HEK293 (cell line): ENCODE results near the gene MSI1.
A peak's percentile ranks its signal among the peaks of the same experiment; 100 is the strongest.

Source experiments
- CTCF ChIP-seq: fragments of 450-650 bp; formaldehyde crosslinking; IDR thresholded peaks from 2 replicates; pipeline ENCODE4 v1.5.1; 2016; ENCODE audit warnings: missing biosample characterization, missing genetic modification characterization
- IKZF3 ChIP-seq: fragments of 450-650 bp; IDR thresholded peaks from 2 replicates; pipeline ENCODE4 v1.5.0; 2018; ENCODE audit warnings: missing biosample characterization, mild to moderate bottlenecking, missing genetic modification characterization, moderate library complexity
- KLF16 ChIP-seq: fragments of 450-650 bp; formaldehyde crosslinking; IDR thresholded peaks from 2 replicates; pipeline ENCODE4 v1.5.1; 2017; ENCODE audit warnings: missing biosample characterization, missing genetic modification characterization
- REST ChIP-seq: fragments of 450-650 bp; formaldehyde crosslinking; IDR thresholded peaks from 2 replicates; pipeline ENCODE4 v1.5.1; 2016; ENCODE audit warnings: missing biosample characterization, missing genetic modification characterization
- ZBTB20 ChIP-seq: fragments of 450-650 bp; formaldehyde crosslinking; IDR thresholded peaks from 2 replicates; pipeline ENCODE4 v1.5.1; 2016; ENCODE audit warnings: missing biosample characterization, missing genetic modification characterization
- ZBTB7A ChIP-seq: fragments of 450-650 bp; formaldehyde crosslinking; IDR thresholded peaks from 2 replicates; pipeline ENCODE4 v1.5.1; 2016; ENCODE audit warnings: low read depth, missing biosample characterization, missing genetic modification characterization
- ZFHX2 ChIP-seq: fragments of 450-650 bp; formaldehyde crosslinking; conservative IDR thresholded peaks from 2 replicates; pipeline ENCODE4 v1.5.1; 2016; ENCODE audit warnings: missing biosample characterization, missing genetic modification characterization
- ZFP3 ChIP-seq: fragments of 450-650 bp; formaldehyde crosslinking; IDR thresholded peaks from 2 replicates; pipeline ENCODE4 v1.5.1; 2016; ENCODE audit warnings: low read depth, missing biosample characterization, missing genetic modification characterization
- ZFP37 ChIP-seq: fragments of 450-650 bp; formaldehyde crosslinking; IDR thresholded peaks from 2 replicates; pipeline ENCODE4 v1.5.1; 2016; ENCODE audit warnings: missing biosample characterization, missing genetic modification characterization
- ZNF132 ChIP-seq: fragments of 450-650 bp; formaldehyde crosslinking; IDR thresholded peaks from 2 replicates; pipeline ENCODE4 v1.5.1; 2017; ENCODE audit warnings: missing biosample characterization, missing genetic modification characterization, borderline replicate concordance
- ZNF146 ChIP-seq: fragments of 450-650 bp; formaldehyde crosslinking; IDR thresholded peaks from 2 replicates; pipeline ENCODE4 v1.5.1; 2016; ENCODE audit warnings: missing biosample characterization, missing genetic modification characterization
- ZNF157 ChIP-seq: fragments of 450-650 bp; formaldehyde crosslinking; IDR thresholded peaks from 2 replicates; pipeline ENCODE4 v1.5.1; 2016; ENCODE audit warnings: missing biosample characterization, missing genetic modification characterization
- ZNF169 ChIP-seq: fragments of 450-650 bp; formaldehyde crosslinking; IDR thresholded peaks from 2 replicates; pipeline ENCODE4 v1.5.1; 2016; ENCODE audit warnings: missing biosample characterization, missing genetic modification characterization
- ZNF19 ChIP-seq: fragments of 450-650 bp; formaldehyde crosslinking; IDR thresholded peaks from 2 replicates; pipeline ENCODE4; 2016; ENCODE audit warnings: missing biosample characterization, missing genetic modification characterization, low read depth
- ZNF2 ChIP-seq: fragments of 450-650 bp; formaldehyde crosslinking; IDR thresholded peaks from 2 replicates; pipeline ENCODE4 v1.5.1; 2016; ENCODE audit warnings: missing biosample characterization, missing genetic modification characterization
- ZNF202 ChIP-seq: fragments of 450-650 bp; formaldehyde crosslinking; IDR thresholded peaks from 2 replicates; pipeline ENCODE4 v1.5.1; 2016; ENCODE audit warnings: missing biosample characterization, missing genetic modification characterization, borderline replicate concordance
- ZNF221 ChIP-seq: fragments of 450-650 bp; formaldehyde crosslinking; IDR thresholded peaks from 2 replicates; pipeline ENCODE4 v1.5.1; 2017; ENCODE audit warnings: missing biosample characterization, missing genetic modification characterization, borderline replicate concordance
- ZNF266 ChIP-seq: fragments of 450-650 bp; formaldehyde crosslinking; IDR thresholded peaks from 2 replicates; pipeline ENCODE4 v1.5.1; 2016; ENCODE audit warnings: missing biosample characterization, missing genetic modification characterization, low read depth
- ZNF324 ChIP-seq: fragments of 450-650 bp; formaldehyde crosslinking; IDR thresholded peaks from 2 replicates; pipeline ENCODE4 v1.5.1; 2016; ENCODE audit warnings: missing biosample characterization, missing genetic modification characterization
- ZNF416 ChIP-seq: fragments of 450-650 bp; formaldehyde crosslinking; IDR thresholded peaks from 2 replicates; pipeline ENCODE4 v1.5.1; 2016; ENCODE audit warnings: missing biosample characterization, missing genetic modification characterization
- ZNF449 ChIP-seq: fragments of 450-650 bp; formaldehyde crosslinking; IDR thresholded peaks from 2 replicates; pipeline ENCODE4 v1.5.1; 2017; ENCODE audit warnings: missing biosample characterization, mild to moderate bottlenecking, missing genetic modification characterization, moderate library complexity
- ZNF501 ChIP-seq: fragments of 450-650 bp; formaldehyde crosslinking; IDR thresholded peaks from 2 replicates; pipeline ENCODE4 v1.5.1; 2016; ENCODE audit warnings: missing biosample characterization, missing genetic modification characterization
- ZNF639 ChIP-seq: fragments of 450-650 bp; formaldehyde crosslinking; IDR thresholded peaks from 2 replicates; pipeline ENCODE4 v1.5.1; 2016; ENCODE audit warnings: missing biosample characterization, missing genetic modification characterization
- ZNF645 ChIP-seq: fragments of 450-650 bp; formaldehyde crosslinking; IDR thresholded peaks from 2 replicates; pipeline ENCODE4; 2016; ENCODE audit warnings: missing biosample characterization, missing genetic modification characterization
- ZNF654 ChIP-seq: fragments of 450-650 bp; formaldehyde crosslinking; IDR thresholded peaks from 2 replicates; pipeline ENCODE4 v1.5.1; 2016; ENCODE audit warnings: low read depth, missing biosample characterization, missing genetic modification characterization
- ZNF660 ChIP-seq: fragments of 450-650 bp; IDR thresholded peaks from 2 replicates; pipeline ENCODE4 v1.5.1; 2018; ENCODE audit warnings: missing biosample characterization, mild to moderate bottlenecking, missing genetic modification characterization
- ZNF670 ChIP-seq: fragments of 450-650 bp; formaldehyde crosslinking; IDR thresholded peaks from 2 replicates; pipeline ENCODE4 v1.5.1; 2016; ENCODE audit warnings: missing biosample characterization, missing genetic modification characterization, low read depth
- ZNF701 ChIP-seq: fragments of 450-650 bp; formaldehyde crosslinking; IDR thresholded peaks from 2 replicates; pipeline ENCODE4 v1.5.1; 2016; ENCODE audit warnings: missing biosample characterization, missing genetic modification characterization
- ZSCAN30 ChIP-seq: fragments of 450-650 bp; IDR thresholded peaks from 2 replicates; pipeline ENCODE4 v1.5.1; 2018; ENCODE audit warnings: missing biosample characterization, mild to moderate bottlenecking, missing genetic modification characterization, moderate library complexity

The MSI1 gene

GRCh38 chr12:120301962-120302815 is 66.8 kb downstream of the MSI1 start, which contains the start of gene SIRT4 (continued):
- TF ChIP-seq ZNF701 (tag by site-specific recombination) (no peak), CTCF (peak; percentile 82), KLF16 (tag by site-specific recombination) (peak; percentile 23; the same call in 1 of the 2 replicates), ZFP3 (tag by site-specific recombination) (no peak), ZNF157 (tag by site-specific recombination) (no peak), ZNF324 (tag by site-specific recombination) (peak; percentile 88; the same call in 1 of the 2 replicates), ZNF660 (tag by site-specific recombination) (0 out of 2 replicates have a peak, but pooled peaks have one; percentile 24), ZSCAN30 (tag by site-specific recombination) (no peak; the same call in 1 of the 2 replicates), ZNF645 (tag by site-specific recombination) (no peak), ZNF501 (tag by site-specific recombination) (peak; percentile 87), ZNF202 (no peak), ZNF654 (tag by site-specific recombination) (peak; percentile 44), ZNF2 (tag by site-specific recombination) (peak; percentile 94), ZBTB20 (tag by site-specific recombination) (peak; percentile 82), ZNF639 (tag by site-specific recombination) (peak; percentile 89), IKZF3 (tag by site-specific recombination) (peak; percentile 75), ZFHX2 (tag by site-specific recombination) (no peak), ZNF266 (no peak), ZNF449 (peak; percentile 8; the same call in 1 of the 2 replicates), ZNF19 (no peak), ZBTB7A (tag by site-specific recombination) (0 out of 2 replicates have a peak, but pooled peaks have one; percentile 20), ZNF146 (tag by site-specific recombination) (no peak), ZFP37 (tag by site-specific recombination) (no peak), ZNF169 (tag by site-specific recombination) (no peak), REST (tag by site-specific recombination) (peak; percentile 62), ZNF416 (tag by site-specific recombination) (no peak), ZNF221 (tag by site-specific recombination) (no peak), ZNF670 (tag by site-specific recombination) (no peak), ZNF132 (tag by site-specific recombination) (no peak)
